DOHH2 (cell line): ENCODE data around the gene ESYT3.

Source experiments
- H3F3A ChIP-seq: fragments of 200-600 bp; sonication (generic), shearing (Covaris generic); 2 replicates; pipeline ENCODE4 v1.6.0; 2016; ENCODE audit warnings: antibody characterized with exemption, mild to moderate bottlenecking; ENCODE audit not compliant: control insufficient read depth, insufficient read depth
- H3K27ac ChIP-seq: fragments of 200-600 bp; sonication (generic); 2 replicates; pipeline ENCODE4 v1.5.1; 2014; ENCODE audit warnings: low read depth, mild to moderate bottlenecking, low read length, moderate library complexity
- H3K27me3 ChIP-seq: fragments of 200-600 bp; sonication (generic); 2 replicates; pipeline ENCODE4 v1.6.1; 2014; ENCODE audit warnings: mild to moderate bottlenecking, low read length, mixed read lengths; ENCODE audit not compliant: control insufficient read depth
- H3K36me3 ChIP-seq: fragments of 200-600 bp; sonication (generic); 2 replicates; pipeline ENCODE4 v1.6.1; 2014; ENCODE audit warnings: mild to moderate bottlenecking, low read length, moderate library complexity, mixed read lengths; ENCODE audit not compliant: control insufficient read depth
- H3K4me1 ChIP-seq: fragments of 200-600 bp; sonication (generic); 2 replicates; pipeline ENCODE4 v1.6.1; 2014; ENCODE audit warnings: mild to moderate bottlenecking, low read length, mixed read lengths; ENCODE audit not compliant: control insufficient read depth
- H3K4me2 ChIP-seq: fragments of 200-600 bp; sonication (generic); 2 replicates; pipeline ENCODE4 v1.6.0; 2014; ENCODE audit warnings: mild to moderate bottlenecking, low read length, moderate library complexity
- H3K4me3 ChIP-seq: fragments of 200-600 bp; sonication (generic); 2 replicates; pipeline ENCODE4 v1.5.1; 2014; ENCODE audit warnings: mild to moderate bottlenecking, low read length, mixed read lengths
- H3K79me2 ChIP-seq: fragments of 200-600 bp; sonication (generic); 2 replicates; pipeline ENCODE4 v1.6.1; 2014; ENCODE audit warnings: mild to moderate bottlenecking, low read length, mixed read lengths; ENCODE audit not compliant: control insufficient read depth
- H3K9me2 ChIP-seq: fragments of 200-600 bp; sonication (generic); replicated peaks from 2 replicates; pipeline ENCODE4 v1.6.1; 2014; ENCODE audit warnings: mild to moderate bottlenecking, low read length, mixed read lengths; ENCODE audit not compliant: control insufficient read depth
- H3K9me3 ChIP-seq: fragments of 200-600 bp; sonication (generic); 2 replicates; pipeline ENCODE4 v1.6.1; 2014; ENCODE audit warnings: antibody characterized with exemption, low read length, mixed read lengths; ENCODE audit not compliant: control insufficient read depth, insufficient read depth
- H4K20me1 ChIP-seq: fragments of 200-600 bp; sonication (generic); 2 replicates; pipeline ENCODE4 v1.6.0; 2014; ENCODE audit warnings: low read depth, mild to moderate bottlenecking, antibody characterized with exemption, low read length, moderate library complexity; ENCODE audit not compliant: control insufficient read depth, insufficient read depth
- EZH2phosphoT487 ChIP-seq: fragments of 200-600 bp; sonication (generic); IDR thresholded peaks from 2 replicates; pipeline ENCODE4 v1.6.1; 2017; ENCODE audit warnings: borderline replicate concordance, mild to moderate bottlenecking, antibody characterized with exemption, low read length, moderate library complexity, mixed read lengths
- TF ChIP-seq, protein P1 (sequence below): fragments of 200-600 bp; sonication (generic); IDR thresholded peaks from one replicate; pipeline ENCODE4 v1.5.1; 2014; ENCODE audit warnings: antibody characterized with exemption, mild to moderate bottlenecking, low read depth, low read length; ENCODE audit not compliant: poor library complexity, severe bottlenecking

The ESYT3 gene

GRCh38 chr3:138467931-138468330, 33.5 kb downstream of the ESYT3 start:
- Histone ChIP-seq H3K27me3 (0 out of 2 replicates have a peak, but pooled peaks cover 2% of the 10 kb centered on the region), H3K27ac (no peak overlapping the region), H3K4me1 (0 out of 2 replicates have a peak, but pooled peaks cover 2% of the 10 kb centered on the region), H3K79me2 (no peaks in the 10 kb centered on the region), H4K20me1 (no peaks in the 10 kb centered on the region), H3F3A (no peaks in the 10 kb centered on the region), H3K9me2 (no peaks in the 10 kb centered on the region), H3K4me3 (no peak overlapping the region), H3K9me3 (no peaks in the 10 kb centered on the region), H3K4me2 (no peak overlapping the region), H3K36me3 (no peaks in the 10 kb centered on the region)
- TF ChIP-seq EZH2phosphoT487: no peak
- TF ChIP-seq, protein P1, sequence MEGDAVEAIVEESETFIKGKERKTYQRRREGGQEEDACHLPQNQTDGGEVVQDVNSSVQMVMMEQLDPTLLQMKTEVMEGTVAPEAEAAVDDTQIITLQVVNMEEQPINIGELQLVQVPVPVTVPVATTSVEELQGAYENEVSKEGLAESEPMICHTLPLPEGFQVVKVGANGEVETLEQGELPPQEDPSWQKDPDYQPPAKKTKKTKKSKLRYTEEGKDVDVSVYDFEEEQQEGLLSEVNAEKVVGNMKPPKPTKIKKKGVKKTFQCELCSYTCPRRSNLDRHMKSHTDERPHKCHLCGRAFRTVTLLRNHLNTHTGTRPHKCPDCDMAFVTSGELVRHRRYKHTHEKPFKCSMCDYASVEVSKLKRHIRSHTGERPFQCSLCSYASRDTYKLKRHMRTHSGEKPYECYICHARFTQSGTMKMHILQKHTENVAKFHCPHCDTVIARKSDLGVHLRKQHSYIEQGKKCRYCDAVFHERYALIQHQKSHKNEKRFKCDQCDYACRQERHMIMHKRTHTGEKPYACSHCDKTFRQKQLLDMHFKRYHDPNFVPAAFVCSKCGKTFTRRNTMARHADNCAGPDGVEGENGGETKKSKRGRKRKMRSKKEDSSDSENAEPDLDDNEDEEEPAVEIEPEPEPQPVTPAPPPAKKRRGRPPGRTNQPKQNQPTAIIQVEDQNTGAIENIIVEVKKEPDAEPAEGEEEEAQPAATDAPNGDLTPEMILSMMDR: no peak

- TF ChIP-seq EZH2phosphoT487: no peak
- TF ChIP-seq, protein P1: no peak
- no peaks in the 10 kb centered on the region for H4K20me1 ChIP-seq
- H3K4me1 ChIP-seq: 0 out of 2 replicates have a peak, but pooled peaks cover 2% of the 10 kb centered on the region
- H3K36me3 ChIP-seq: no peaks in the 10 kb centered on the region
- no peak overlapping the region for H3K4me3 ChIP-seq
- no peaks in the 10 kb centered on the region for H3K79me2 ChIP-seq
- H3K9me3 ChIP-seq: no peaks in the 10 kb centered on the region
- H3K9me2 ChIP-seq: no peaks in the 10 kb centered on the region
- no peak overlapping the region for H3K27ac ChIP-seq
- no peak overlapping the region for H3K4me2 ChIP-seq
- H3F3A ChIP-seq: no peaks in the 10 kb centered on the region
- 0 out of 2 replicates have a peak, but pooled peaks cover 2% of the 10 kb centered on the region for H3K27me3 ChIP-seq
Measured at GRCh38 chr3:138468451-138468850, 34.0 kb downstream of the ESYT3 start.

DNA sequence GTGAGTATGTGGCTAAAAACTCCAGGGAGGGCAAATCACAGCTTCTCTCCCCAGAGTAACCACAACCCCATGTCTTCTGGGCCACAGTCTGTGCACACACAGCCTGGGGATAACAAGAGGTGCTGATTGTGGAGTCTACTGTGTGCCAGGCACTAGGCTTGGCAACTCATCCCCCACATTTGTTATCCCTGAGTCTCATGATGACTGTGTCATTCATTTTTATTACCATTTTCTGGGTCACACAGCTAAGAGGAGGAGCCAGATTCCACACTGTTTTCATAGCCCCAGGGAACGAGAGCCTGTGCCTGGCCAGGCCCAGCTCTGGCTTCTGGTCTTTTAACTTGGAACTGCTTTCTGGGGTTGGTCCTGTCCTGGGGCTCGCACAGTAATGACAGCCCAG, 34.5 kb downstream of the ESYT3 start:
- Histone ChIP-seq H4K20me1 (no peaks in the 10 kb centered on the region), H3K9me3 (no peaks in the 10 kb centered on the region), H3K4me2 (no peak overlapping the region), H3K4me1 (0 out of 2 replicates have a peak, but pooled peaks cover 2% of the 10 kb centered on the region), H3F3A (no peaks in the 10 kb centered on the region), H3K27ac (no peak overlapping the region), H3K79me2 (no peaks in the 10 kb centered on the region), H3K9me2 (no peaks in the 10 kb centered on the region), H3K4me3 (no peak overlapping the region), H3K27me3 (0 out of 2 replicates have a peak, but pooled peaks cover 2% of the 10 kb centered on the region), H3K36me3 (no peaks in the 10 kb centered on the region)
- TF ChIP-seq, protein P1: no peak
- no peak for TF ChIP-seq EZH2phosphoT487
